GM21529 (cell line): ENCODE measurements around the gene ALX3.
"Not testable (repeated sequence)": the region's sequence is repeated elsewhere in the genome, so short reads cannot be mapped to it uniquely, and the experiment has no call there.

Experiments used
- ATAC-seq: cut with Tn5 transposase; IDR thresholded peaks from one replicate; pipeline ENCODE4 v1.9.1; 2021; ENCODE audit not compliant: unreplicated experiment

Gene ALX3

DNA sequence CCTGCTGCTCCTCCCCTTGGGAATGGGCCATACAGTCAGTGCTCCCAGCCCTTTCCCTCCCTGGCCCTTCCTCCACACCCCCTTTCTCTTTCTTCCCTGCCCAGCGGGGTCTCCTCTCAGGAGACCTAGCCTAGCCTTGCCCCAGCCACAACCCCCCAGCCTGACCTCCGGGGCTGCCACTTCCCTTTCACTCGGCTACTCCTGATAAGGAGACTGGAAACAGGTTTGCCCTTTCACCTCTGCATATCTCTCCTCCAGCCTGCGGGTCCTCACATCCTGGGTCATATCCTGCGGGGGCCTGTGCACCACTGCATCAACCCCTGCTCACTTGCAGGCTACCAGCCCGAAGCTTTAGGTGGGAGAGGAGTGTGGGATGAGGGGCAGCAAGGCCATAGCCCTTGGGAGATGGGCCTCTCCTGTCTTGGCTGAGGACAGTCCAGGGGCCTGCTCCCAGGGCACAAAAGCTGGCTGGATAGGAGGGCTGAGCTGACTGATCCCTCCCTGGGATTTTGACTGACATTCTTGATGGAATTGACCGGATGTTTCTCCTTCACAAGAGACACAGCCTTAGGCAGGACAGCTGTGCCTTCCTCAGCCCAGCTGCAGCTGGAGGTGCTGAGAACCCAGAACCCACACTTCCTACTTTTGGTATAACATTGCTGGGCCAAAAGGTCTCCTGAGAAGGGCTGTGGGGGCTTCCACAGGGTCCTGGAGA is 19.2 kb upstream of the ALX3 start:
- ATAC-seq, result no peak

DNA sequence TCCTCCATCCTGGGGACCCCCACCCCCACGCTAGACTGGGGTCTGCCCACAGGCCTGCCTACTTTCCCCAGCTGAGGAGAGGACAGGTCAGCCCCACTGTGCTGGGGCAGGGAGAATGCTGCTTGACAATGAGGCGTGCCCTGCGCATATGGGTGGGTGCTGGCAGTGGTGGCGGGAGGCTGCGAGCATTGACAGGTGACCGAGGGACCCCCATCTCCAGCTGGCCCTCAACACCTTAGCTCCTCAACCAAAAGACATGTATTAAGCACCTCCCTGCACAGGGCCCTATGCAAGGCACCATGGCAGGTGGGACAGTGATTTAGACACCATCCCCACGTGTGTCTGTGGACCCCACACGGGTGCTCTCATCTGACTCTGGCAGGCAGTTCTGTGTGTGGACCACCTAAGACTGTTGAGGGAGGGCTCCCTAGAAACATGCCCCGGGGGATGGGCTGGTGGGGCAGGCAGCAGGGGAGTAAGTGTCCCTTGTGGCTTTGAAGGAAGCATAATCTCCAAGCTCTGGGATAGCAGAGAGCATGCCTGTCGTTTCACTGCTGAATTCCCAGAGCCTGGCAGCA is 18.4 kb upstream of the ALX3 start:
- ATAC-seq, result no peak

DNA sequence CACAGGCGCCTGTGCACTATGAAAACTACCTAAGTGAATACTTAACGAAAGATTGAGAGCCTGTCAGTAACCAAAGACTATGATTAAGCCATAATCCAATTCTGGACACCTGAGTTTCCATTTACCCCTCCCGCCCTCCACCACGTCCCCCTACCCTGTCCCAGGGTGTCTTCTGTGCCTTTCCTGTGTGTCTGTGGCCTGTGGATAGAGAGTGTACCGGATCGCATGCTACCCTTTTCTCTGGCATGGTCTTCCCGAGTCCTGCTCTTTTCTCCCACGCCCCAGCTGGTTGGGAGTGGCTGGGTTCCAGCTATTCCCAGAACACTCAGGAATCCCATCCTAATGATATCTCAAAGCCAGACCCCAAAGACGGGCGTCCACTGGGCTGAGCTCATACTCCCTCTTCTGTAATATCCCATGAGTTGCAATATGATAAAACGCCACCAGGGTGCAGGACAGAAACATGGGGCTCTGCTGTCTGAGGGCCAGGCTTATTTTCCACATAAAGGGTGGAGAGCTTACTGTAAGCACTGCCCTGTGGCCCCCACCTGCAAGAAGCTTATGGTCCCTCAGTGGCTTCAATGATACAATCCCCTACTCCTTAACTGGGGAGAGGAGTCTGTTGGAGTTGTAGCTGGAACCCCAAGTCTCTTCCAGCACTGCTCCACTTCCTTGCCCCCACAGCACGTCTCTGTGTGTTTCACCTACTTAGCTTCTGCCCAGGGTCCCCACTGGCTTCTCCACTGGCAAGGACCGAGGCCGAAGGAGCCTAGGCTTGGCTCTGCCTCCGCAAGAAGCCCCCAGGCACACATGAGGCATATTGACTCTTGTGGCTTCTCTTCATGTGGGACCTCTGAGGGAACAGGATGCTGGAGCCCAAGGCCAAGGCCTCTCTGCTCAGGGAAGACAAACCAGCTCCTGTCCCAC is 17.6 kb upstream of the ALX3 start:
- ATAC-seq, result peak; percentile 66

DNA sequence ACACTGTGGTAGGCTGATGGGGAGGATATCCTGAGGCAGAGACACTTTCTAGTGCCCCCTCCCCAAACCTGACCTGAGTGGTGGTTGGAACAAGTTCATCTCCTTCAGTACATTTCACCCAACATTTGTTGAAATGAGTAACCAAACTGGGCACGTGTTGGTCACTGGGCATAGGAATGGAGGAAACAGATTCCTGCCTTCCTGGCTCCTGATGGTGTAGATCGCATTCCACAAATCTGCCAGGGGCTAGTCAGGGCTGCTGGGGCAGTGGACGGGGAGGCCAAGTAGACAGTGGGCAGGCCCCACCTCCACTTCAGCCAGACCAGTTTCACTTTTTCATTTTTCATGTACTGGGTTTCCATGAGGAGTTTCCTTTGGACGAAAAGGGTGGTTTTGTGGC is 16.5 kb upstream of the ALX3 start:
- ATAC-seq, result no peak

DNA sequence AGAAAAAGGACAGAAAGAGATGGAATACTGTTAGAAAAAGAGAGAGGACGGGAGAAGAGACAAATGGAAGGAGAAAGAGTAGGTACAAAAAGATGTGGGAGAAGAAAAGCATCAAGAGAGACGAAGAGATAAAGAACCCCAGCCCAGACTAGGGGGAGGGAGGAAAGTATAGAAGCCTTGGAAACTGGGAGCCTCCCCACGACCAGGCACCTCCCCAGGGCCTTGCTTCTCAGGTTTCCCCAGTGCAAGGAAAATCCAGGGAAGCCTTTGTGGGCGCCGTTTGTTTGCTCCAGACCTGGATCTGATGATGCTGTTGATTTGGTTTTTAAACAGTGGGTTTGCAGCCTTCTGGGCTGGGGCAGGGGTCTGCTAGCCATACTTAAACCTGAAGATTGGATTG is 15.2 kb upstream of the ALX3 start:
- ATAC-seq, result no peak

DNA sequence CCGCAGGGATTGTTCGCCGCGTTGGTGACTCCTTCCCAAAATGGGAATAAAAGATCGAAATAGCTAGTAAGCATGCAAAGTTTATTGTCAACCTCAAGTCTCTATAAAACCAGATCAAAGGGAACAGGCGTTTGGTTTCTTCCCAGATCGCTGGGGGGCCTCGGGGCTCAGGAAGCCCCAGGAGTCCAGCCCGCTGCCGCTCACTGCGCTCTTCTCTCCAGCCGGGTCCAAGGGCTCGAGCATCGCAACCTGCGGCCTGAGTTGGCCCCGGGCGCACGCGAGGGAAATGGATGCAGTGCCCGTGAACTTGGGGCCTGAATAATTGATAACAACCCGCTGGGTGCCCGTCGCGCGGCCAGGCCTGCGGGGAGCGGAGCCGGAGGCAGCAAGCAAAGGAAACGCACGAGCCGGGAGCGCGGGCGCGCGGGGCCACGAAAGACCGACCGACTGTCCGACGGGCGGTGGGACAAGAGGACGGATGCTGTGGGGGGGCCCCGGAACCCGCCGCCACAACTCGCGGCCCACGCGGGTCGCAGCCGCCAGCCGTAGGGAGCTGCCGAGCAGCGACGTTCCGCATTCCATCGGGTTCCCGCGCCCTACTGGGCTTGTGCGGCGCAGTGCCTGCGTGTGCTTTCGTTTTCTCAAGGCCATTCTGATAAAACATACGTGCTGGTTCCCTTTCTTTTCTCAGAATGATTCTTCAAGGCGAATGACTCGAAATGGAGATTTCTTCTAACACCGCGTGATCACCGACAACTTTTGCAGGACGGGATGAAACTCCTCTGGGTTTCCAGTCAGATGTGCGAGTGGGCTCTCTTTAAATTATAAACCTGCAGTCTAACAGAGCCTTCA is 14.0 kb upstream of the ALX3 start:
- no peak for ATAC-seq

DNA sequence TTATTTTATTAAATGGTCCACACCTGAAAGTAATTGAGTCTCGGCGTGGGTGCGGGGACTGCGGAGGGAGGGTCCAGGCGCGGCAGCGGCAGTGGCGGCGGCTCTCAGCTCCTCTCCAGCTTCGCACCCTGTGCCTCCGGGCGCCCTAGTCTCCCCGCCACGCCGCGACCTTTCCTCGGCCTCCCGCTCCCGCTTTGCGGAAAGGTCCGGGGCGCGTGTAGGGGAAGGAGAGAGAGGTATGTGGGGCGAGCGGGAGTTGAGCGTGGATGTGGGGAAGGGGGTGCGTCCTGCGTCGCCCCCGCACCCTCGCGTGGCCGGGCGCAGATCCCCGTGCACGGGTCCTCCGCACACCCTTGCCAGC is 13.4 kb upstream of the ALX3 start:
- no peak for ATAC-seq

DNA sequence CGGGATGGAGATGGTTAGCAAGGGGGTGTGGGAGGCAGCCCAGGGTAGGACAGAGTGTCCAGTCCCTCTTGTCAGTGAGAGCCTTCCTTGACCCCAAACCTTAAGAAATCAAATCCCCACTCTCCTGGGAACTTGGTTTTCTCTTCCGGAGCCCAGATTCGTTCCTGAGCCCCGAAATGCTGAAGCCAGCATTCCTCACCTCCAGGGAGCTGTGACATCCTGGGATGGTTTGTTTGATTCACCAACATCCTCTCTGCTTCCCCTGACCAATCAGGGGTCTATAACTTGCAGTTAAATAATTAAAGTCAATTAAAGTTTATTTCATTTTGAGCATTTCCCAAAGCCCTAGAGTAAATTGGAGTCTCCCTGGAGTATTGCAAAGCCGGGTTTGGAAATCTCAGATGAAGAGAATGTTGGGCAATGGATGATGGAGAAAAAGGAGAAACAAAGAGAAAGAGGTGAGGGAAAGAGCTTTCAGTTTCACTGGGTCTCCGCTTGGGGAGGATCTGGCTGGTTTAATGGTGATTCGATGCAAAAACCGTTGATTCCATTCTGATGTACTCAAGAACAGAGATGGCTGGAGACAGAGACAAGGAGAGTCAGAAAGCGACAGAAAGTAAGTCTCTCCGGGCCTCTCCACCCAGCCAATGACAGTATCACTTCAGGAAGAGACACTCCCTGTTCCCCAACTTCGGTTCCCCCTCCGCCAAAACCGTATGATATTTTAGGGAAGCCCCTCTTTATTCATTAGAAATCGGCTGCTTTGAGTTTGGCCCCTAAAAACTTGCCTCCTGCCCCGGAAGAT is 12.8 kb upstream of the ALX3 start:
- no peak for ATAC-seq

DNA sequence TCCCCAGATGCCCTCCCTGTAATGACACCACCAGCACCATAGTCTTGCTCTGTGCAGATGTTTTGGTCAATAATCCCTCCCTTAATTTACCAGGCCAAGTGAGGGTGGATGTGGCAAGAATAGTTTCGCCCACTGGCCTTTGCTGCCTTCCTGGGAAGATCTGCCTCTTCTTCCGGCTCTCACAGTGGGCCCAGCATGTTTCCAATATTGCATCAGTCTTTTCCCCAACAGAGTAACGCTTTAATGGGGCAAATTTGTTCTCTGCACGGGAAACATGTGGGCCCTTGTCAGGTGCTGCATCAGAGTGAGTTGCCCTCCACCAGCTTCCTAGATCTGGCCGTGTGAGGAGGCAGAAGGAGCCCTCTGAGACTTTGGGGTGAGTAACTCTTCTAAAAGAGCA is 12.0 kb upstream of the ALX3 start:
- ATAC-seq, result no peak

DNA sequence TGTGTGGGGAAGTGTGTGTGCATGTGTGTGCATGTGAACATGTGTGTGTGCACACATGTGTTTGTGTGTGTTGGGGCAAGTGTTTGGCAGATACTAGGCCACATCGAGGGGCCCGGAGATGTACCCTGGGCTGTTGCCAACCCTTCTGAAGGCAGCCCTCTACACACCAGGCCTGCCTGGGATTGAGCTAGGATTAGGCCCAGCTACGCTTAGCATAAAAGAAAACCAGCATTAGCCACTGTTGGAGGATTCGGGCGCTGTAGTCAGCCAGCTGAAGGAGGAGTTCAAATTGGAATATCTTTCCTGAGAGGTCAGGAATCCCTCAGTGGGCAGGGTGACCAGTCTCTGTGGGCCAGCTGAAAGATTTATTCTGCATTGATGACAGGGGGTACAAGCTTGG is 10.6 kb upstream of the ALX3 start:
- ATAC-seq, result no peak

DNA sequence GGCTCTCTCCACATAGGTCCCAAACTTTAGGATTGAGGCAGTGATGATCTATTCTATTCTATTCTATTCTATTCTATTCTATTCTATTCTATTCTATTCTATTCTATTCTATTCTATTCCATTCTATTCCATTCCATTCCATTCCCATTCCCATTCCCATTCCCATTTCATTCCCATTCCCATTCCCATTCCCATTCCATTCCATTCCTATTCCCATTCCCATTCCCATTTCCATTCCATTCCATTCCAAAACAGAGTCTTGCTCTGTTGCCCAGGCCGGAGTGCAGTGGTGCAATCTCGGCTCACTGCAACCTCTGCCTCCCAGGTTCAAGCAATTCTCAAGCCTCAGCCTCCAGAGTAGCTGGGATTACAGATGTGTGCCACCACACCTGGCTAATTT is 9.5 kb upstream of the ALX3 start:
- not testable (repeated sequence) for ATAC-seq

DNA sequence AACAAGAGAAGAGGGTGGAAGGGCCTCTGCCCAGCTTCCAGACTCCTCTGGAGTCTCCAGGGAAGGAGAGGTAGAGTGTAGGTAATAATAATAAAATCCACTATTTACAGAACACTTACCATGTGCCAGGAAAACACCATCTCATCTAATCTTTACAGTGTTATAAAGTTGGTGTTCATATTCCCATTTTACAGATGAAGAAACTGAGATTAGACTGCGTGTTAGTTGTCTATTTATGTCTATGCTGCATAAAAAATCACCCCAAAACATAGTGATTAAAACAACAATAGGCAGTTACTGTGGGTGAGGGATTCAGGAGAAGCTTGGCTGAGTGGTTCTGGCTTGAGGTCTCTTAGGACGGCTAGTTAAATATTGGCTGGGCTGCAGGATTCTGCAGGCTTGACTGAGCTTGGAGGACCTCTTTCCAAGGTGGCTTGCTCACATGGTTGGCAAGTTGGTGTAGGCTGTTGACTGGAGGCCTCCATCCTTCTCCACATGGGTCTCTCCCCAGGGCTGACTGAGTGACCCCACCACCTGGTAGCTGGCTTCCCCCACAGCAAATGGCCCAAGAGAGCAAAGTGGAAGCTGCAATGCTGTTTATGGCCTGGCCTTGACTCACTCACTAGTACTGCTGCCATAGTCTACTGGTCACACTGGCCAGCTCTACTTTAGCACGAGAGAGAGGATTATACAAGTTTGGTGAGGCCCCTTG is 6.5 kb upstream of the ALX3 start:
- ATAC-seq, result no peak

DNA sequence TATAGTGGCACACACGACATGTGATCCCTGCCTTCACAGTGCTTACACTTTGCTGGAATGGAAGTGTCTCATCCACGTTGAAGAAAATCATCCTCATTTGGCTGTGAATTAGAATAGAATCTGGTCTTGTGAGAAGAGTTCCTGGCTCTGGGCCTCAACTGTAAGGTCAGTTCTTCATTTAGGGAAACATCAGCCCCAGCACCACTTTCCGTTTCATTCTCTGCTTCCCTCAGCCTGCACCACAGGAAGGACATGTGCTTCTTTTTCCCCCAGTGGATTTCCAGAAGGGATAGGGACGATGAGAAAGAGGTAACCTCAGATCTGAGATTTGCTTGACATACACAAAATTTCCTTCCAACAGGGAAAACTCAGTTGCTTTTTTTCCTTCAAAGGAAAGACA is 3.7 kb upstream of the ALX3 start:
- no peak for ATAC-seq

DNA sequence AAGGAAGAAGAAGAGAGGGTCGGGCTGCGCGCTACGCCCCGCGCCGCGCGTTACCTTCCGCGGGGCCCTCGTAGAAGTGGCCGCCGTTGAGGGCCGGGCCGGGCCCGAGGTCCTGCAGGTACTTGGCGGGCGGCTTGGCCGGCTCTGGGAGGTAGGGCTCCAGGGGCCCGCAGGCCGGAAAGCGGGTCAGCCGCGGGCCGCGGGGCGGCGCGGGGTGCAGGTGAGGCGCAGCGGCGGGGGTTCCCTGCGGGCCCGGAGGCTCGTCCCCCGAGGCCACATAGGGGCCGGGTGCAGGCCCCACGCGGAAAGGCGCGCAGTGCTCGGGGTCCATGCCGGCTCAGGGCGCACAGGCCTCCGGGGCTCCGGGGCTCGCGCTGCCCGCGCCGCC is 196 bp downstream of the ALX3 start:
- ATAC-seq, result no peak

DNA sequence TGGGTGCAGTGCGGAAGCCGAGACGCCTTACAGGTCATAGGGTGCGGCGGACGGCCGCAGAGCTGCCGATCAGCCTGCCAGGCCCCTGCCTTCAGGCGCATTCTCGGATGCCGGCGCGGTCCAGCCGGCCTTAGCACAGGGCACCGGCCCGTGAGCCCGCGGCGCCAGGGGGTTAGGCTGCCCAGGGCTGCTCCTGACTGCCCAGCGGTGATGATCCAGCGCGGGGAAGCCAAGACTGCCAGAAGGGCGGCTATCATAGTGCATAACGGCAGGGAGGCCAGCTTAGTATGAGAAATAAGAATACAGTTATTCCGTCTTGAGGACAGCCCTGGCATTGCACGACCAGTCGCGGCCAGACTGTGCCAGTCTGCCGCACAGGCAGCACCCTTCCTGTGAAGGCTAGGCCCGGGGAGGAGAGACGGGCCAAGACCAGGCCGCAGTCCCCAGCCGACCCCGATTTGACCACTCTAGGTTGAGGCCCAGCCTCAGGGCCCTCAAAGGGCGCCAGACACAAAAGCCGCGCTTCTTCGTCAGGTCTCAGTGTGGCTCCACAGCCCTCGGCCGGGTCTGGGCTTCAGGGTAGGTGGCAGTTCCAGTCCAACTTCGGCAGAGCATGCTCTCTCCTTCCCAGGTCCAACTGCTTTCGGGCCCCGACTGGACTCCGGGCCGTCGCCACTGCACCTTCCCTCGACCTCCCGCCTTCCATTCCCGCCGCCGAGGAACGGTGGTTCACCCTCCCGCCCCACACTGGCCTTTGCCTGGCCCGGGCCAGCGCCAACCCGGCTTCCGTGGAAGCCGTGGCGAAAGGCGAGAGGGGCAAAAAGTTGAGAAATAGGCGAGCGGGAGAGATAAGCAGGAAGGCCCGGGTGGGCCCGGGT is 829 bp downstream of the ALX3 start:
- ATAC-seq, result no peak

DNA sequence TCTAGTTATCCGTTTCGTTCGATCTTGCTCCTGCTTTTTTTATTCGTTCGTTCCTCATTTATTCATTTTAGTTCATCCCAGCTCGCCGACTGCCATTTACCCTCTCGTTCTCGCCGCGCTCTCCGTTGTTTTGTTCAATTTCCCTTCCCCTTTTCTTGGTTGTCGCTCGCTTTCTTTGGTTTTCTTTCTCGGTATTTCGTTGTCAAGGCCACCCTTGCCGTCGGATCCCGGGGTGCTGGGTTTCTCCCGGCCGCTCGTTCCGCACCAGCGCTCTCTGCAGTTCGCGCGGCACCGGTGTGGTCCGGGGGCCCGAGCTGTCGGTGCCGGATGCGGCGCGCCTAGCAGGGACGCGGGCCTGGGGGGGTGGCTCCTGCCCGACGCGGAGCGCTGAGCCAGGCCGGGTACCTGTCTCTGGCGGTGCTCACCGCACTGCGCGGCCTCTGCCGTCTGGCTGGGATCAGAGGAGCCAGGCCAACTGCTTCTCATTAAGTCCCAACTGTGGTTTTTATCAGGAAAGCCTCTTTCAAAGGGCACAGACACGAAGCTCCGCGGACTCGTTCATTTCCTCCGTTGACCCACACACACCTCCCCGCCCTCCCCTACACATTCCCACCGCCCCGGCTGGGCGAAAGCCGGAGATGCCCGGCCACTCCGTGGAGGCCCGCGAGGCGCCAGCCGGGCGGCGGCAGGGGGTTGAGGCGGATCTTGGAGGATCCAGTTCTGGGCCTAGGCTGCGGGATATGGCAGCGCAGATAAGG is 1.6 kb downstream of the ALX3 start:
- no peak for ATAC-seq

DNA sequence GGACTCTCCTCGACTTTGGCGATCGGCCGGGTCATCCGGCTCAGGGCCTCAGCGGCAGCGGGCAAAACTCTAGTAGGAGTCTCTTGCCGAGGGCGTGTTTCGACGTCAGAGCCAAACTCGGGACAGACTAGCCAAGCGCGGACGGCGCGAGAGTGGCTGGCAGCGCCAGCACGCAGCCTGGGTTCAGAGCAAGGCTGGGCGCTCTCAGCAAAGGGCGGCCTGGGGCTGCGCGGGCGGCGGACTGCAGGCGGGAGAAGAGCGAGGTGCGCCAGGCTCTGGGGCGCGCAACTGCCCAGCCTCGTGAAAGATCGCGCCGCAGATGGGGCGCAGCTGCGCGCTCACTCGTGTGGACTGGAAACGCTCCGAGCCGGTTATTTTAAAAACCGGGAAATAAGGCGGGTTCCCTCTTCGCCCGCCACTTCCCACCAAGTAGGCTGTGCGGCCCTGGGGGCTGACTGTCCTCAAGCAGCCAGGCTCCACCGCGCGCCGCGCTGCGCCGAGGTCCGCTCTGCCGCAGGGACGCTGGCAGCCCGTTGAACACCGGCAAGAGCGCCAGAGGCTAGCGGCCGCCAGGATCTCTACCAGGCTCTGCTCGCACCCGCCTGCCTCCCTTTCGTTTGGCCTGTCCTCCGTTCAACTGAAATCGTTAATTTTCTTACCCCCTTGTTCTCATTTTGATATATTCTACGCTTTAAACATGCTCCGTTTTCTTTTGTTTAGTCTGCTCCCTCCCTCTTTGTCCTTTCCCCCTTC is 2.4 kb downstream of the ALX3 start:
- ATAC-seq, result no peak
